Middle frontal gyrus (tissue), 1 donor: ENCODE data around the gene WDR44.
"Not testable (repeated sequence)": the region's sequence is repeated elsewhere in the genome, so short reads cannot be mapped to it uniquely, and the experiment has no call there.

ENCODE experiments used
- DNase-seq: peaks from one replicate; pipeline ENCODE4 v3.0.0-alpha.2; 2015; ENCODE audit warnings: low spot score; ENCODE audit errors: extremely low spot score

The WDR44 gene, protein sequence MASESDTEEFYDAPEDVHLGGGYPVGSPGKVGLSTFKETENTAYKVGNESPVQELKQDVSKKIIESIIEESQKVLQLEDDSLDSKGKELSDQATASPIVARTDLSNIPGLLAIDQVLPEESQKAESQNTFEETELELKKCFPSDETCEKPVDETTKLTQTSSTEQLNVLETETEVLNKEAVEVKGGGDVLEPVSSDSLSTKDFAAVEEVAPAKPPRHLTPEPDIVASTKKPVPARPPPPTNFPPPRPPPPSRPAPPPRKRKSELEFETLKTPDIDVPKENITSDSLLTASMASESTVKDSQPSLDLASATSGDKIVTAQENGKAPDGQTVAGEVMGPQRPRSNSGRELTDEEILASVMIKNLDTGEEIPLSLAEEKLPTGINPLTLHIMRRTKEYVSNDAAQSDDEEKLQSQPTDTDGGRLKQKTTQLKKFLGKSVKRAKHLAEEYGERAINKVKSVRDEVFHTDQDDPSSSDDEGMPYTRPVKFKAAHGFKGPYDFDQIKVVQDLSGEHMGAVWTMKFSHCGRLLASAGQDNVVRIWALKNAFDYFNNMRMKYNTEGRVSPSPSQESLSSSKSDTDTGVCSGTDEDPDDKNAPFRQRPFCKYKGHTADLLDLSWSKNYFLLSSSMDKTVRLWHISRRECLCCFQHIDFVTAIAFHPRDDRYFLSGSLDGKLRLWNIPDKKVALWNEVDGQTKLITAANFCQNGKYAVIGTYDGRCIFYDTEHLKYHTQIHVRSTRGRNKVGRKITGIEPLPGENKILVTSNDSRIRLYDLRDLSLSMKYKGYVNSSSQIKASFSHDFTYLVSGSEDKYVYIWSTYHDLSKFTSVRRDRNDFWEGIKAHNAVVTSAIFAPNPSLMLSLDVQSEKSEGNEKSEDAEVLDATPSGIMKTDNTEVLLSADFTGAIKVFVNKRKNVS

DNA sequence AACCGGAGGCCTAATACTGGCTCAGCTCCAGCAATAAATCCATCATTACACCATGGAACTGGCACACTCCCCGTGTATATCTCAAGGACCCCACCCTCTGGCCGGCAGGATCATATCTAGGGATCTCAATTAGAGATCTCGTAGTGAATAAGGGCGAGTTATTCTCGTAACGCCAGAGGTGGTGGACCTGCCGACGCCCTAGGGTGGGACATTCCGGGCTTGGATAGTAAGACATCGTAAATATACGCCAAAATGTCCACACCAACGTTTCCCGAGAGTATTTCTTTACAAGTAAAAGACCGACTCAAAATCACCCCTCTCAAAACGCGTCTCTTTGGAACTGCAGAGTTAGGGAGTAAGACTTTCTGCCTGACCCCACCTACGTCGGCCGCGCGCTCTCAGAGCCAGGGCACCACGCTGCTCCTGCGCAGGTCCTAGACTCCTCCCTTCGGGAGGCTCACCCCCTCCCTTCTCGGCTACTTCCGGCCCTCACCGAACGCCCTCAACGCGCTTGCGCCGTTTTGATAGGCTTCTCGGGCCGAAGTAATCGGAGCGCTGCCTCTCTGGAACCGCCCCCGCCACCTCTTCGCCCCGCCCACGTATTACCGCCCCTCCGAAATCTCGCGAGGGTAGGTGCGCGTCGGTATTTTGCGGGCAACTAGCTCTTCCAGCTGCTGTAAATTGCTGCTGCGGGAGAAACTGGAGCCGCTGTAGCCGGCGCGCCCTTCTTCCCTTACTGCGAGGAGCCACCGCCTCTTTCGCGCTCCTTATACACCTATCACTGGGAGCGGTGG, at the start of gene WDR44:
Gene WDR44, plus strand, starts transcription at position 643 of the 794 bp plus-strand sequence. CDS start 398 bp downstream, outside the sequence.
- peak; percentile 85 for DNase-seq

DNA sequence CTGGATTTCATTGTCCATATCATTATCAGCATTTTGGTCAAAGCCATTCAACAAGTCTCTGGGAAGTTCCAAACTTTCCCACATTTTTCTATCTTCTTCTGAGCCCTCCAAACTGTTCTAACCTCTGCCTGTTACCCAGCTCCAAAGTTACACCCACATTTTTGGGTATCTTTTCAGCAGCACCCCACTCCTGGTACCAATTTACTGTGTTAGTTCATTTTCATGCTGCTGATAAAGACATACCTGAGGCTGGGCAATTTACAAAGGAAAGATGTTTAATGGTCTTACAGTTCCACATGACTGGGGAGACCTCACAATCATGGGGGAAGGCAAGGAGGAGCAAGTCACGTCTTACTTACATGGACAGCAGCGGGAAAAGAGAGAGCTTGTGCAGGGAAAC, 40.1 kb upstream of the WDR44 start:
- DNase-seq = not testable (repeated sequence)

DNA sequence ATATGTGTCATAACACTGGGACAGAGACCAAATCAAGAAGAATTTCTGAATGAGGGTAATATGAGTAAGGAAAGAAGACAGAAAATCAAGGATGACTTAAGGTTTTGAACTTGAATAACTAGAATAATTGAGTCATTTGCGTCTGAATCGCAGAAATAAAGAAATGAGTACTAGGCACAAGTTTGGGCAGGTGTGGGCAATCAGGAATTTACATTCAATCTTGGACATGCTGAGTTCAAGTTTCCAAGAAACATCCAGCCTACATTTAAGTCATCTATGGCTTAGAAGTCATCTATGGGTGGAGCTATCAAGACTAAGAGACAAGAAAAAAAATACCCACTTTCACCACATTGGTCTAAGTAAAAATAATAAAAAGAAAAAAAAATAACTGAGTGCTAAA, 30.4 kb upstream of the WDR44 start:
- DNase-seq = no peak

DNA sequence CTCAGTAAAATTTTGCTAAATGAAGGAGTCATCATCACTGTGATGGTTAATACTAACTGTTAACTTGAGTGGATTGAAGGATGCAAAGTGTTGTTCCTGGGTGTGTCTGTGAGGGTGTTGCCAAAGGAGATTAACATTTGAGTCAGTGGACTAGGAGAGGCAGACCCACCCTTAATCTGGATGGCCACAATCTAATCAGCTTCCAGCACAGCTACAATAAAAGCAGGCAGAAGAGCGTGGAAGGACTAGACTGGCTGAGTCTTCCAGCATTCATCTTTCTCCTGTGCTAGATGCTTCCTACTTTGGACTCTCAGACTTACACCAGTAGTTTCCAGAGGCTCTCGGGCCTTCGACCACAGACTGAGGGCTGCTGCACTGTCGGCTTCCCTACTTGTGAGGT, 21.3 kb upstream of the WDR44 start:
- no peak for DNase-seq

DNA sequence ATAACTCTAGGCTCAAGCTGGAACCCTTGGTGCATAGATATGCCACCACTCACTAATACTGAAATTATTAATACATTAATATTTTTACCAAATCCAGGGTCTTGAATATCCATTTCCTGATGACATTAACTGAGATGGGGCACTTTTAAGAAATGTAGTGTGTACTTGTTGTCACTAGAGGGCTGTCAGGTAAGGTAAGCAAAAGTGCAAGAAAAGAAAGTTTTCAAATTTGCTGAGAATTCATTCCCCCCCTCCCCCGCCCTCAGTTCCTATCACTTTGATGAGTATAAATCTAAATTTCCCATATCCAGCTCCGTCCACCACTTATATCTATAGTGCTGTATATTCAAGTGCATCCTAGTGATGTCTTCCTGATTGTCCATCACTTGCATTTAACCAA, 20.5 kb upstream of the WDR44 start:
- no peak for DNase-seq

DNA sequence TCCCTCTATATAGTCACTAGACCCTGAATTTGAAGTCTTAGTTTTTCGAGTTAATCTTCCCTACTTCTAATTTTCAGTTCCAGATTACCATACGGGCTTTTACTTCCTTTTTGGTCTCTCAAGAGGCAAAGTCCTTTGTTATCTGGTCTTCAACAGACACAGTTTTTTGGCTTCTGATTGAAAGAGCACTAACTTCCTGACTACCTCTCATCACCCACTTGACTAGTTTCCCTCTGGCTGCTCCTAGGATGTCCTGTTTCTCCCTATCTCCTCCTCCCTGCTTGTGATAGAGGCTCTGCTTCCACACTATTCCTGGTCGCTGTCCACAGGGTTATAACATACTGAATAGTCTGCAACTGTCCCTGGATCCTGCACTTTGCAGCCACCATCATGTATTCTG, 16.7 kb upstream of the WDR44 start:
- DNase-seq = no peak

DNA sequence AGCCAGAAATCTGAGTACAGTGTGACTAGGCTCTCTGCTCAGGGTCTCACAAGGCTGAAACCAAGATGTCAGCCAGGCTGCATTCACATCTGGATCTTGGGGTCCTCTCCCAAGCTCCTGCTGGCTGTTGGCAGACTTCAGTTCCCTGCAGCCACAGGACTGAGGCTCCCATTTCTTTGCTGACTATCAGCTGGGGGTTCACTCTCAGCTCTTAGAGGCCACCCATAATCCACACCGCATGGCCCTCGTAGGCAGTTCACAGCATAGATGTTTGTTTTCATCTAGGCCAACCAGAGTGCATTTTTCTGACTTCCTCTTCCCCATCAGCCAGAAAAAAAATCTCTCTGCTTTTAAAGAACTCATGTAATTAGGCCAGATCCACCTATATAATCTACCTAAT, 8.2 kb upstream of the WDR44 start:
- no peak for DNase-seq

DNA sequence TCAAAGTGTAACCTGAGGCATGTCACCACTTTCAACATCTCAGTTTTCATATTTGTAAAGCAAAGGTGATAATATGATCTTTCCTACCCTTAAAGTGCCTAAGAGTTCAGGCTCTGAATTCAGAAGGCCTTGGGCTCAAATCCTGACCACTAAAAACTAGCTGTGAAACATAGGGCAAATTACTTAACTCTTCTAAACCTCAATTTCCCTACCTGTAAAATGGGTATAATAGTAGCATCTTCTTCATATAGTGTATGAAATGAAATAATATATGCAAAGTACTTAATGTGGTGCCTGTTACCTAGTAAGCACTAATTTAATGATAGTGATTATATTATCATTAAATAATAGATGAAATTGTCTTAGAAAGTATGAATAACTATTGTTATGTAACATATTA, 7.0 kb upstream of the WDR44 start:
- no peak for DNase-seq

DNA sequence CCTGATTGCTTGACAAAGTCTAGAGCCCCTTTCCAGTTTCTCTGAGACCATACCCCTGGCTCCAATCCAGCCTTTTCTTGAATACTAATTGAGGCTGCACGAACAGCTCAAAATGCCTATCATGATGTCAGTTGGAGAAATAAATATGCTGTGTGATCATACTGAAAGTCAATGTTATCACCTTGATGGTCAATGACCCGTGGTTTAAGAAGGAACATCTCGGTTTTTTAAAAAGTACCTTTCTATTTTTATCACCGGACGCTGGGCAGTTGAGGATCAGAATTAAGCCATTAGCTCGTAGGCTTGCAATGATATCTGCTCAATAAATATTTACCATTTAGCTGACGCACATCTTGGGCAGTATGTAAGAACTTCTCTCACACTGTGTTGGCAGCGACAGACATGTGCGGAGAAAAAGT, 852 bp upstream of the WDR44 start:
- DNase-seq = no peak

DNA sequence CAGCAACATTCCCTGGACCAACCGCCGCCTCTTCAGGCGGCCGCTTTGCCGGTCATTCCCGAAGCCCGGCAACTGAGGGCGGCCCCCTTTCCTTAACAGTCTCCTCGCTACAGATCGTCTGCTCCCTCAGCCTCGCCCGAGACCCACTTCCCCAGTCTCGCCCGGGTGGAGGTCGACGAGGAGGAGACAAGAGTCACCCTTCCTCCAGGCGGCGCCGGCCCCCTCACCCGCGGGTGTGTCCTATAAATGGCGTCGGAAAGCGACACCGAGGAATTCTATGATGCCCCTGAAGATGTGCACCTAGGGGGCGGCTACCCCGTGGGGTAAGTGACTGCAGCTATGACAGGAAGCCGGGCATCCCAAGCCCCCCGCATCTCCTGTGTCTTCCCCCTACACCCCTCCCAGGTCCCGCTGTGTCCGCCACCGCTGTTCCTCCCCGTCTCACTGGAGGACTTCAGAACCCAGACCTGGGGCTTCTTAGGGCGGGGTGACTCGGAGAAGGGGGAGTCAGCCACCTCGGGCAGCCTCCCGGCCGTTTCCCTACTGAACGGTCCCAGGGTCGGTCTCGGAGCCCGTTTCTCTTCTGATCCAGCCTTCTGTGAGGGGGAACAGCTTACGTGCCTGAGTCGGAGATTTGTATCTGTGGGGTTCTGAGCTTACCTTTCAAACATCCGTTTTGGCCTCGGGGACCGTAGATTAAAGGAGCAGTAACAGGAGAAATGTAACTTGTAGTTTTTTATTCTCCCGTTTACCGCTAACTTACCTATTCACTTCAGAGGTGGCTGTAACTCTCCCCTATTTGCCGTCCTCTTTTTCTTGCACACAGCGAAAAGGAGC, 570 bp downstream of the WDR44 start:
- no peak for DNase-seq

DNA sequence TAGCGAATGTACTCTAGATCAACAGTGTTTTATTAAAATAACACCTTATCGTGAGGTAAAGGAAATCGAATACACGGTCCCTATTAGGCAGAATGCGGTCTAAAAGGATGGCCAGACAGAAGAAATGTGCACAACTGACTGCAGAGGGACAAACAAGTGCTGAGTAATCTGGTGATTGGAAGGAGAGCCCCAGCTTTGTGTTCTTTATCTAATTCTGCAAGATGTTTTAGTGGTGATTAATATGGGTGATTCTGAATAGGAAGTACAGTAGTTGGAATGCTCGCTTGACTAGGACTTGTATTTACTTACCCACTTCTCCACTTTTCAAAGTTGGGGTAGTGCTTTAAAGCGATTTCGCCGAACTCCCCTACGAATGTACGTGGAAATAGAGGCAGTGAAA, 1.2 kb downstream of the WDR44 start:
- no peak for DNase-seq

DNA sequence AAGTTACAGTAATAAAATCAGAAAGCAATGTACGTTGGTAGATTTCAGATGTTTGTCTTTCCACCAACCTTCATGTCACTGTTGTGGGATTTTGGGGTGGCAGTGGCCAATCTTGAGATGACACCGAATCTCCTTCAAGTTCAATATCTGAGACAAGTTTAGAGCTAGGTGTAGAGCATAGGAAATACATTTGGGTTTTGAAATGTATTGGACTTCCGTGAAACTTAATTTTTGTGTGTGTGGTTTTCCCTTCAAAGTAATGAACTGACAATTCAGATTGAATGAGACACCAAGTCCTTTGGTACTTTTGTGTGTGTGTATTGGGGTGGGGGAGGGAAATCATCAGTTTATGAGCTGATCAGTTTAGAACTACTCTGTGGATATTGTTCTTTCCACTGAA, 1.8 kb downstream of the WDR44 start:
- DNase-seq = no peak

DNA sequence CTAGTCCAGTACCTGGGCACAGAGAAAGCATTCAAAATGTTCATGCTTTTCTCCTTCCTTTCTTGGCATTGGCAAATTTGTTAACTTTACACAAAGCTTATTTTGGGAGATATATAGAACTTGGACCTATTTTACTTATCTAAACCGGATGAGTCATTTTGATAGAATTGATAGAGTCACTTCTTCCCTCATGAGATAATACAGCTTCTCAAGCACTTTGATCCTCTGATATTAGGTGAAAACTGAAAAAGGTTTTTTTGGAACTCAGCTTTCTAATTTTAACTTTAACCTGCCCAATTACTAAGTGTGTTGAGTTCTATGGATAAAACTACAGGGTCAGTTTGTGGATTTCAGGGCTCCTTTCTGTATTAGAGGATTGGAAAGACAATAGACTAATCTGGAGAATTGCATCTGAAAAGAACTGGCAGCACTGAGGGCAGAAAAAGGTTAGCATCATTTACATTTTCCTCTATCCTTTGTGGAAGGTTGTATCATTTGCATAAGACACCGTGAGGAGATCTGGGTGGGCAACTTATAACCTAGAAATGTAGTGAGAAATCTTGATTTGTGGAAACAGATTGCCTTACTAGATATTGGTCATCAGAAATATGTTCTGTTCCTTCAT, 2.4 kb downstream of the WDR44 start:
- no peak for DNase-seq

DNA sequence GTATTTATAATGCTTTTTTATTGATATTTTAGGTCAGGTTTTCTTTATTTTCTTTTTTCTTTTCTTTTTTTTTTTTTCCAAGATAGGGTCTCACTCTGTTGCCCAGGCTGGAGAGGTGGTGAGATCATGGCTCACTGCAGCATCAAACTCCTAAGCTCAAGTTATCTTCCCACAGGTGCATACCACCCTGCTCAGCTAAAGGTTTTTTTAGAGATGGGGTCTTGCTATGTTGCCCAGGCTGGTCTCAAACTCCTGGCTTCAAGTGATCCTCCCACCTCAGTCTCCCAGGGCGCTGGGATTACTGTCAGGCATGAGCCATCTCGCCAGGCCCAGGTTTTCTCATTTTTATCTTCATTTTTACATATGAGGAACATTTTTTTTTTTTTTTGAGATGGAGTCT, 3.3 kb downstream of the WDR44 start:
- DNase-seq = no peak

DNA sequence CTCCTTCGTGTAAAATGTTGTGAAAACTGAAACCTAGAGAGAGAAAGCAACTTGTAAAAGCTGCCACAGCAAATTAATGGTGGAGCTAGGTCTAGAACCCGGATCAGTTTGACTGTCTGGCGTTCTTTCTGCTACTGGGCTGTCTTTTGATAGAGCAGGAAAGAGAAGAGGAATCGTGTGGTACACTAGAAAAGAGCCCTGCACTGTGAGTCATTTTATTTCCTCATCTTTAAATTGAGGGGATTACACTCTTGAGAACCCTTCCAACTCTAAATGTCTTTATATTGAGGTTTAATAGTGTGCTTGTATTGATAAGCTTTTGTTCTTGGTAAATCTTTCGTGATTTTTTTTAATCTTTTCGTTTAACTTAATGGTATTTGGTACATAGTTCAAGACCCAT, 4.3 kb downstream of the WDR44 start:
- DNase-seq = no peak

DNA sequence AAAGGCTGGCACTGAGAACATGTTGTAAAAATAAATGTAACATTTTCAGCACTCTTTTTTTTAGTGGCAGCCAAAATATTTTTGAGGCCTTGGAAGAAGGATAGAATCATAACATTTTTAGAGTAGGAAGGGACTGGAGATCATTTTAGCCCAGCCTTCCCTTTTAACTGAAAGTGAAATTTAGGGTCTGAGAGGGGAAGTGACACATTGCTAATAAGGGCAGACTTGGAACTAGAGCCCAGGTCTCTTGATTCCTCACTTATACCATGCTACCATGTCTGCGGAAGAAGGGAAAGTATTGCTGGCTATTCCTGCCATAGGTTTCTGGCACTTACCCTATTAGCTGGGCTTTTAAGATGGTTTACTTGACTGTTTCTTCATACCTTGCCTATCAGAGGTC, 4.8 kb downstream of the WDR44 start:
- no peak for DNase-seq

DNA sequence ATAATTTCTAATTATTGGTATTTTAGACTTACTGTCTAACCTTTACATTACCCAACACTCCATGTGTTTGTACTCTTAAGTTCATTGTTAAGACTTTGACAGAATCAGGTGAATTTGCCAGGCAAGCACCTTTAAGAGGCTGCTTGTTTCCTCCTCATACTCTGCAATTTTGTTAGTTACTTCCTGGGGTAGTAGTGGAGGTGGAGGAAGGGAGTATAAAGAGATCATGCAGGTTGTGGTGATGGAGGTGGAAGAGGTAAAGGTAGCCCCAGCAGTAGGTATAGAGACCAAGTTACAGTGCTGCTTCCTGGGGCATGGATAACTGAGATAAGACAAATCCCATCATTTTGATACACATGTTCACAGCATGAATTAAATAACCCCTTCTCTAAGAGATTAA, 6.7 kb downstream of the WDR44 start:
- no peak for DNase-seq

DNA sequence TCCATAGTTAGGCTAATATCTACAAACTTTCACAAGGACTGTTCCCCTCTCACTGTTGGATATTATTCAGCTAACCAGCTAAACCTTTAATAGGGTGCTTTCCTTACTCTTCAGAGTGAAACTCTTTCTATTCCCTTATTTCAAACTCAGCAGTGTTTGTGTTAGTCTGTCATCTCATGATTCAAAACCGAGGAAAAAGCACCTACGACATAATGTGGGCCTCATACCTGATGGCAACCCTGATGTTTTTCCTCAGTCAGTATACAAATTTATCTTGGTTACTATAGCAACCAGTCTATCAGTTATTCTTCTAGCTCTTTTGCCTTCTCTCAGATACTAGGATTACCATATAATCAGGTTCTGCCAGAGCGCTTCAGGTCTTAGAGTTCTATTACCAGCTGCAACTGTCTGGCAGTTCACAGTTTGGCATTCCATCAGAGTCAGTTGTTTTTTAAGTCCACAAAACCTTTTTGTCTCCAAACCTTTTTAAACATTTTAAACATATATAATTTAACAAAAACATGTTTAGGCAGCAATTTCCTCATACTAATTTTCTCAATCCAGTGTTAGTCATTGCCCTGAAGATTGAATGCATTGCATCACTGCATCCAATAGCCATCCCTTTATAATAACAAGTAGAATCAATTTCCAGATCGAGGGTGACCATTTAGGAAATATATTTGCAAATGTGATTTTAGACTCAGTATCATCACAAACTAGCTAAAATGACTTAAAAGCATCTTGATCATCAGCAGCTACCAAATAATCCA, 7.4 kb downstream of the WDR44 start:
- no peak for DNase-seq

DNA sequence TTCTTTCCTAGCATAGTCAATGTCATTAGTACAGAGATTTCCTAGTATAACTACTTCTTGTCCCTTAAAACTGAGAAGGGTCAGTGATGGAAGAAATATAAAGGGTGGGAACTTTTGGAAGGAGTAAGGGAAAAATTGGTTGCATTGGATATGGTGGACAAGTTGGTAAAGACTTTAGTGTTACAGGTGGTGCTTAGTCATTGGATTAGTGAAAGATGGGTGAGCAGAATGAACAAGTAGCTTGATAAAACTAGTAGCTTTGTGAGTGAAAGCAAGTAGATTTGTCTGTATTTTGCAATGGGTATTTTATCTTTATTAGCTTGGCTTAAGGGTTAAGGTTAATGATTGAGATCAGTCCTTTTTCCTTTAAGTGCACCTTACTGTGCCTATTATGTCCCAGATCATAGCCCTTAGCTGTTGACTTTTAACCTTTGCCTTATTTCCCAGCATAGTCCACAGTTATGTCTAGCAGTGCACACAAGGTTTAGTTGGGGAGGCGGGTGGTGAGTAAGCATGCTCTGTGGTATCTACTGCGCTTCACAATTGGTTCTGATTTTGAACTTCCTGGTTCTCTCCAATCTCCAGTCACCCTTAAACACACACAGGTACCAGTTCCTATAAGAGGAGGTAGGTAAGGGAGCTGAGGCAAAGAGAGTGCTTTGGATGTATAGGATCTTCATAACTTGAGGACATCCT, 9.5 kb downstream of the WDR44 start:
- no peak for DNase-seq
